Sigmoid colon (tissue), 4 donors: ENCODE results near the gene FASLG.

Source experiments
- POLR2A ChIP-seq, 2 donors: fragments of 450-650 bp; IDR thresholded peaks; one replicate each; pipeline ENCODE4 v1.6.1; 2016; ENCODE audit warnings: antibody characterized with exemption in 2 of 2, mild to moderate bottlenecking in 2 of 2, moderate library complexity in 2 of 2
- POLR2AphosphoS5 ChIP-seq, 4 donors: sonication (generic); formaldehyde crosslinking; IDR thresholded peaks; one replicate each; pipeline ENCODE4 v1.6.1; 2017; ENCODE audit warnings: antibody characterized with exemption in 4 of 4
- TF ChIP-seq, protein P1 (sequence below), 4 experiments: fragments of 450-650 bp in 3 of 4; fragments of 200-600 bp in 1 of 4; IDR thresholded peaks; one replicate each; pipeline ENCODE4 v1.5.1; 2016 to 2019; ENCODE audit warnings: antibody characterized with exemption in 4 of 4, mild to moderate bottlenecking in 3 of 4, moderate library complexity in 2 of 4

DNA sequence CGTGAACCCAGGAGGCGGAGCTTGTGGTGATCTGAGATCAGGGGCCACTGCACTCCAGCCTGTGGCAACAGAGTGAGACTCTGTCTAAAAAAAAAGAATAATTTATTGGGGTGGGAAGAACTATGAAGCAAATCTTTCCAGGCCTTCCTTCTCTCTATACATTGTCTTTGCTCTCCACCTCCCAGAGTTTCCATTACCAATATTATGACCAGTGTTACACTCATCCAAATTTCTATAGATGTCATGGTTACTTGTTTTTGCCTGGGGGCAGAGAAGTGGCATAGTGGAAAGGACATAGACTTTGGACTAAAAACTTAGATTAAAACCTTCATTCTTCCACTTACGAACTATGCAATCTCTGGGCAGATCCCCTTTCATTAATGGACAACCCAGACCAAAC lies 10.1 kb downstream of the FASLG start:
- TF ChIP-seq, protein P1, sequence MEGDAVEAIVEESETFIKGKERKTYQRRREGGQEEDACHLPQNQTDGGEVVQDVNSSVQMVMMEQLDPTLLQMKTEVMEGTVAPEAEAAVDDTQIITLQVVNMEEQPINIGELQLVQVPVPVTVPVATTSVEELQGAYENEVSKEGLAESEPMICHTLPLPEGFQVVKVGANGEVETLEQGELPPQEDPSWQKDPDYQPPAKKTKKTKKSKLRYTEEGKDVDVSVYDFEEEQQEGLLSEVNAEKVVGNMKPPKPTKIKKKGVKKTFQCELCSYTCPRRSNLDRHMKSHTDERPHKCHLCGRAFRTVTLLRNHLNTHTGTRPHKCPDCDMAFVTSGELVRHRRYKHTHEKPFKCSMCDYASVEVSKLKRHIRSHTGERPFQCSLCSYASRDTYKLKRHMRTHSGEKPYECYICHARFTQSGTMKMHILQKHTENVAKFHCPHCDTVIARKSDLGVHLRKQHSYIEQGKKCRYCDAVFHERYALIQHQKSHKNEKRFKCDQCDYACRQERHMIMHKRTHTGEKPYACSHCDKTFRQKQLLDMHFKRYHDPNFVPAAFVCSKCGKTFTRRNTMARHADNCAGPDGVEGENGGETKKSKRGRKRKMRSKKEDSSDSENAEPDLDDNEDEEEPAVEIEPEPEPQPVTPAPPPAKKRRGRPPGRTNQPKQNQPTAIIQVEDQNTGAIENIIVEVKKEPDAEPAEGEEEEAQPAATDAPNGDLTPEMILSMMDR (IDR thresholded peaks at IDR 0.05), result no peak
- TF ChIP-seq POLR2AphosphoS5 (IDR thresholded peaks at IDR 0.05) (no peak), POLR2A (IDR thresholded peaks at IDR 0.05) (no peak)
